22Rv1 (cell line): ENCODE data around the gene GPC2.

Experiments used
- ZFX ChIP-seq: fragments of 450-650 bp; IDR thresholded peaks from 2 replicates; pipeline ENCODE4 v1.6.1; 2017; ENCODE audit warnings: antibody characterized with exemption, borderline replicate concordance
- TF ChIP-seq, protein P1 (sequence below): fragments of 450-650 bp; IDR thresholded peaks from 2 replicates; pipeline ENCODE4 v1.5.1; 2017; ENCODE audit warnings: mild to moderate bottlenecking

DNA sequence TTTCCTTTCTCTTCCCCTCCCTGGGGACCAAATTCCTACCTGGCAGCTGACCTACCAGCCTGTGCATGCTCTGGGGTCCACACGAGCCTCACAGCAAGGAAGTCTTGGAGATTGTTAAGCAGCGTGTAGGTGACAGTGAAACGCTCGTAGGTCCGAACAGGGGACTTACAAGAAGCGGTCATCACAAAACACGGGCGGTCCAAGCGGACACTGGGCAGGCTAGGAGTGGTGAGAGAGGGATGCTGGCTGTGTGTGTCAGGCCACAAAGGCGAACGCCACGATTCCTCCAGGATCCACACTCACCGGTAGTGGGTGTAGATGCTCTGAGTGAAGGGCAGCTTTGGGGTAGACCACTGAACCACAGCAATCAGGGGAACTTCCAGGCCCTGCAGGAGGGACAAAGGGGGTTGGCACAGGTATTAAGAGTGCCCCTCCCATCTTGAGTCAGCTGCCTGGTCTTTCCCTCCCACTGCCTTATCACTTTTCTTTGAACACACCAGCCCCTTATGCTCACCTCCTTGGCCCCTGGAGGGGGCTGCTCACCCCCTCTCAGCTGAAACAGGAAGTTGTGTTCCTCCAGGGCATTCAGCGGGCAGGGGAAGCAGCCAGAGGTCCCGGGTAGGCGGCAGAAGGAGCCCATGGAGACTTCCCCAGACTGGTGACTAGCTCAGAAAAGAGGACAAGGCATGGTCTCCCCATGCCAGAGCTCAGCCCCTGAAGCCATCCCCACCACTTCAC is 20.7 kb downstream of the GPC2 start:
- TF ChIP-seq, protein P1, sequence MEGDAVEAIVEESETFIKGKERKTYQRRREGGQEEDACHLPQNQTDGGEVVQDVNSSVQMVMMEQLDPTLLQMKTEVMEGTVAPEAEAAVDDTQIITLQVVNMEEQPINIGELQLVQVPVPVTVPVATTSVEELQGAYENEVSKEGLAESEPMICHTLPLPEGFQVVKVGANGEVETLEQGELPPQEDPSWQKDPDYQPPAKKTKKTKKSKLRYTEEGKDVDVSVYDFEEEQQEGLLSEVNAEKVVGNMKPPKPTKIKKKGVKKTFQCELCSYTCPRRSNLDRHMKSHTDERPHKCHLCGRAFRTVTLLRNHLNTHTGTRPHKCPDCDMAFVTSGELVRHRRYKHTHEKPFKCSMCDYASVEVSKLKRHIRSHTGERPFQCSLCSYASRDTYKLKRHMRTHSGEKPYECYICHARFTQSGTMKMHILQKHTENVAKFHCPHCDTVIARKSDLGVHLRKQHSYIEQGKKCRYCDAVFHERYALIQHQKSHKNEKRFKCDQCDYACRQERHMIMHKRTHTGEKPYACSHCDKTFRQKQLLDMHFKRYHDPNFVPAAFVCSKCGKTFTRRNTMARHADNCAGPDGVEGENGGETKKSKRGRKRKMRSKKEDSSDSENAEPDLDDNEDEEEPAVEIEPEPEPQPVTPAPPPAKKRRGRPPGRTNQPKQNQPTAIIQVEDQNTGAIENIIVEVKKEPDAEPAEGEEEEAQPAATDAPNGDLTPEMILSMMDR: no peak
- TF ChIP-seq ZFX: no peak
